Measurements from ENCODE around the gene MTHFD1L.
"Not testable (repeated sequence)": the region's sequence is repeated elsewhere in the genome, so short reads cannot be mapped to it uniquely, and the experiment has no call there.

Gene MTHFD1L

GRCh38 chr6:151070631-151071051, 205.1 kb downstream of the MTHFD1L start:
- Mint-ChIP-seq H3K36me3 (peaks cover 58% of the 10 kb centered on the region), H3K27ac (no peak overlapping the region), H3K4me1 (peaks cover 17% of the 10 kb centered on the region), H3K4me3 (no peak overlapping the region), H3K9me3 (no peaks in the 10 kb centered on the region), H3K27me3 (no peaks in the 10 kb centered on the region)
- ATAC-seq = no peak

- Mint-ChIP-seq H3K4me1 (peaks cover 17% of the 10 kb centered on the region), H3K4me3 (no peak overlapping the region), H3K9me3 (no peaks in the 10 kb centered on the region), H3K27ac (no peak overlapping the region), H3K36me3 (peaks cover 55% of the 10 kb centered on the region), H3K27me3 (no peaks in the 10 kb centered on the region)
- ATAC-seq = no peak
Measured at GRCh38 chr6:151071295-151071694, 205.8 kb downstream of the MTHFD1L start.

- Mint-ChIP-seq H3K27me3 (no peaks in the 10 kb centered on the region), H3K36me3 (peaks cover 58% of the 10 kb centered on the region), H3K4me3 (no peak overlapping the region), H3K4me1 (peaks cover 17% of the 10 kb centered on the region), H3K27ac (no peak overlapping the region), H3K9me3 (peaks cover 3% of the 10 kb centered on the region)
- no peak for ATAC-seq
Measured at GRCh38 chr6:151073146-151073545, 207.6 kb downstream of the MTHFD1L start.

DNA sequence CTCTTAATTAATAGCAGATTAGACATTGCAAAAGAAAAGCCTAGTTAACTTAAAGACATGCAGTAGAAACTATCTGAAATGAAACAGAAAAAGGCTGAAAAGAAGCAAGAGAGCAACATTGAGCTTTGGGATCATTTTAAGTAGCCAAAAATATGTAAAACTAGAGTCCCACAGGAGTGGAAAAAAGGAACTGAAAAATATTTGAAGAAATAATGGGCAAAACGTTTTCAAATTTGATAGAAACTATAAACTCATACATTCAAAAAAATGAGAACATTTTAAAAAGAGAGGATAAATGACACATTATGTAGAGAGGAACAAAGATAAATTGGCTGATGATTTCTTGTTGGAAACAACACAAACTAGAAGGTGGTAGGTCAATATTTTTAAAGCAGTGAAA, 208.2 kb downstream of the MTHFD1L start:
- ATAC-seq = no peak
- peaks cover 63% of the 10 kb centered on the region for H3K36me3 Mint-ChIP-seq
- no peak overlapping the region for H3K27ac Mint-ChIP-seq
- no peak overlapping the region for H3K4me3 Mint-ChIP-seq
- peaks cover 3% of the 10 kb centered on the region for H3K9me3 Mint-ChIP-seq
- H3K27me3 Mint-ChIP-seq = no peaks in the 10 kb centered on the region
- peaks cover 17% of the 10 kb centered on the region for H3K4me1 Mint-ChIP-seq

DNA sequence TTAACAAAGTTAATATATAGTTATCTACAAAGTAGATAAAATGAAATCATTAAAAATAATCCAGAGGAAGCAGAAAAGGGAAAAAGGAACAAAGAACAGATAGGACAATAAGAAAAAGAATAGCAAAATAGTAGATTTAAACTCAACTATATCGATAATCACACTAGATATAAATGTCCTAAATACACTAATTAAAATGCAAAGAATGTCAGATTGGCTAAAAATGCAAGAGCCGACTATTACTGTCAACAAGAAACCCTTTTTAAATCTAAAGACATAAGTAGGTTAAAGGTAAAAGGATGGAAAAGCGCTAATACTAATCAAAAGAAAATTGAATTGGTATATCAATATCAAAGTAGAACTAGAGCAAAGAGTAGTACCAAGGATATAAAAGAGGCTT, 209.5 kb downstream of the MTHFD1L start:
- Mint-ChIP-seq H3K4me3 (no peak overlapping the region), H3K27ac (no peak overlapping the region), H3K36me3 (peaks cover 57% of the 10 kb centered on the region), H3K4me1 (peaks cover 17% of the 10 kb centered on the region), H3K27me3 (no peaks in the 10 kb centered on the region), H3K9me3 (peaks cover 3% of the 10 kb centered on the region)
- no peak for ATAC-seq

GRCh38 chr6:151075527-151075926, 210.0 kb downstream of the MTHFD1L start:
- ATAC-seq = no peak
- H3K36me3 Mint-ChIP-seq = peaks cover 52% of the 10 kb centered on the region
- no peak overlapping the region for H3K4me3 Mint-ChIP-seq
- H3K4me1 Mint-ChIP-seq = peaks cover 17% of the 10 kb centered on the region
- H3K27me3 Mint-ChIP-seq = no peaks in the 10 kb centered on the region
- peaks cover 3% of the 10 kb centered on the region for H3K9me3 Mint-ChIP-seq
- H3K27ac Mint-ChIP-seq = no peak overlapping the region

DNA sequence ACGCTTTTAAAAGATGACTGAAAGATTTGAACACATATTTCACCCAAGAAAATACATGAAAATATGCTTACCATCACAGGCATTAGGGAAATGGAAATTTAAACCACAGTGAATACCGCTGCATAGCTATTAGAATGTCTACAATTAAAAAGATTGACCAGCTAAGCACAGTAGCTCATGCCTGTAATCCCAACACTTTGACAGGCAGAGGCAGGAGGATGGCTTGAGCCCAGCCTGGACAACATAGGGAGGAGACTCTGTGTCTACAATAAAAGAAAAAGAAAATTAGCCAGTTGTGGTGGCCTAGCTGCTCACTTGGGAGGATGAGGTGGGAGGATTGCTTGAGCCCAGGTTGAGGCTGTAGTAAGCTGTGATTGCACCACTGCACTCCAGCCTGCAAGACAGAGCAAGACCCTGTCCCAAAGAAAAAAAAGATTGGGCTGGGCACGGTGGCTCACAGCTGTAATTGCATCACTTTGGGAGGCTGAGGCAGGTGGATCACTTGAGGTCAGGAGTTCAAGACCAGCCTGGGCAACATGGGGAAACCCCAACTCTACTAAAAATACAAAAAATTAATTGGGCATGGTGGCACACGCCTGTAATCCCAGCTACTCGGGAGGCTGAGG, 210.5 kb downstream of the MTHFD1L start:
- Mint-ChIP-seq H3K27me3 (no peaks in the 10 kb centered on the region), H3K4me3 (no peak overlapping the region), H3K9me3 (peaks cover 3% of the 10 kb centered on the region), H3K4me1 (peaks cover 17% of the 10 kb centered on the region), H3K27ac (no peak overlapping the region), H3K36me3 (peaks cover 48% of the 10 kb centered on the region)
- no peak for ATAC-seq

GRCh38 chr6:151078655-151079054, 213.2 kb downstream of the MTHFD1L start:
- H3K27ac Mint-ChIP-seq = no peak overlapping the region
- peaks cover 3% of the 10 kb centered on the region for H3K9me3 Mint-ChIP-seq
- peaks cover 2% of the 10 kb centered on the region for H3K4me1 Mint-ChIP-seq
- ATAC-seq = no peak
- no peaks in the 10 kb centered on the region for H3K27me3 Mint-ChIP-seq
- H3K4me3 Mint-ChIP-seq = no peak overlapping the region
- peaks cover 31% of the 10 kb centered on the region for H3K36me3 Mint-ChIP-seq

DNA sequence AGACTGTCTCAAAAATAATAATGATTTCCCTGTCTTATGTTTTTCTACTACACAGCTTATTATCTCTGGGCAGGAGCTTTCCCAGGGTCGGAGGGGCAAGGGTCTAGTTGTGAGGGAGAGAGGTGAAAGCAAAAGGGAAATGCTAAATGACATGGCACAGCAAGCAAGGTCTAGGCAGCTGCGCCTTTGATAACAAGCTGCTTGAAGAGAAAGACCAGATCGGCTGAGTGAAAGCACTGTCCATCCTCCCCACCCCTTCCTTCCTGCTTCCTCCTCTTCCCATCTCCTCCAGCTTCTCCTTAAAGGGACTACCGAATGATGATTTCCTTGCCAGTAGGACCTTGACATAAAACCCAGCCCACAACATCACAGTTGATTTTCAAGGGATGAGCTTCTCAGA, 216.2 kb downstream of the MTHFD1L start:
- peaks cover 34% of the 10 kb centered on the region for H3K36me3 Mint-ChIP-seq
- H3K4me1 Mint-ChIP-seq = no peaks in the 10 kb centered on the region
- no peak overlapping the region for H3K4me3 Mint-ChIP-seq
- H3K27me3 Mint-ChIP-seq = no peaks in the 10 kb centered on the region
- H3K9me3 Mint-ChIP-seq = peaks cover 3% of the 10 kb centered on the region
- no peak for ATAC-seq
- no peak overlapping the region for H3K27ac Mint-ChIP-seq

- Mint-ChIP-seq H3K36me3 (peaks cover 31% of the 10 kb centered on the region), H3K27me3 (no peaks in the 10 kb centered on the region)
Measured at GRCh38 chr6:151082079-151082478, 216.6 kb downstream of the MTHFD1L start.

GRCh38 chr6:151084275-151084674, 218.8 kb downstream of the MTHFD1L start:
- H3K27ac Mint-ChIP-seq = no peak overlapping the region
- no peak overlapping the region for H3K4me3 Mint-ChIP-seq

More at GRCh38 chr6:151082079-151082478, 216.6 kb downstream of the MTHFD1L start:
- no peak overlapping the region for H3K4me3 Mint-ChIP-seq
- H3K9me3 Mint-ChIP-seq = peaks cover under 1% of the 10 kb centered on the region
- H3K4me1 Mint-ChIP-seq = no peaks in the 10 kb centered on the region
- no peak for ATAC-seq
- H3K27ac Mint-ChIP-seq = no peak overlapping the region

GRCh38 chr6:151087055-151087454, 221.6 kb downstream of the MTHFD1L start:
- not testable (repeated sequence) for H3K4me1 Mint-ChIP-seq, H3K27me3 Mint-ChIP-seq, H3K27ac Mint-ChIP-seq, ATAC-seq, H3K4me3 Mint-ChIP-seq, H3K9me3 Mint-ChIP-seq
- peaks cover 24% of the 10 kb centered on the region for H3K36me3 Mint-ChIP-seq

More at GRCh38 chr6:151084275-151084674, 218.8 kb downstream of the MTHFD1L start:
- no peaks in the 10 kb centered on the region for H3K9me3 Mint-ChIP-seq
- H3K27me3 Mint-ChIP-seq = no peaks in the 10 kb centered on the region
- H3K4me1 Mint-ChIP-seq = no peaks in the 10 kb centered on the region
- H3K36me3 Mint-ChIP-seq = peaks cover 14% of the 10 kb centered on the region
- no peak for ATAC-seq

DNA sequence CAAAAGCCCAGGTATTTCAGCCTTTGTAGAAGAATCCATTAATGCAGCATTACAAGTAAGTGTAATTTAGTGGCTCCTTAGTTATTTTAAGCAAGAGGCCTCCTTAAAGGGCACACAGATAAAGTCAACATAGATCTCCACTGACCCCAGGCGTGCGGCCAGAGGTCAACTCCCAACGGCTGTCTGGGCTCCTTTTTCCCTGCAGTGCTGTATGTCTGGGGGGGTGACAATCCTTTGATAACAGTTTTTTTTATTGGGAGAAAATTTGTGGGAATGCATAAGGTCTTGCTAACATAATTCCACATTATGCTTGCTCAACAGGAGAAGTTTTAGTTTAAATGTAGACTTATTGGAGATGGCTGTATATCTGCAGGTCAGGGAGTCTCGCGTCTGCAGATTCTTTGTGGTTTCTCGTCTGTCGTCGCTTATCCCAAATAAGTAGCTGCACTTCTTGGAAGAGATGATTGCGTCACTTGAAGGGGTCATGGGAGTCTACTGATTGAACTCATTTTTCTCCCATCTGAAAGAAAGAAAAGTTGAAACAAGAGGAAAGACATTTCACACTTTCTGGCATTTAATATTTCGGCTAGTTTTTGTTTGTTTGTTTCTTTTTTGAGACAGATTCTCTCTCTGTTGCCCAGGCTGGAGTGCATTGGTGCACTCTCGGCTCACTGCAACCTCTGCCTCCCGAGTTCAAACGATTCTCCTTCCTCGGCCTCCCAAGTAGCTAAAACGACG, 222.5 kb downstream of the MTHFD1L start:
- H3K9me3 Mint-ChIP-seq = no peaks in the 10 kb centered on the region
- no peak overlapping the region for H3K4me3 Mint-ChIP-seq
- H3K27ac Mint-ChIP-seq = no peak overlapping the region
- no peak for ATAC-seq
- H3K4me1 Mint-ChIP-seq = no peaks in the 10 kb centered on the region
- peaks cover 34% of the 10 kb centered on the region for H3K36me3 Mint-ChIP-seq
- no peaks in the 10 kb centered on the region for H3K27me3 Mint-ChIP-seq

GRCh38 chr6:151088599-151088935, 223.1 kb downstream of the MTHFD1L start:
- Mint-ChIP-seq H3K4me1 (no peaks in the 10 kb centered on the region), H3K4me3 (no peak overlapping the region), H3K36me3 (peaks cover 39% of the 10 kb centered on the region), H3K27me3 (no peaks in the 10 kb centered on the region), H3K27ac (no peak overlapping the region), H3K9me3 (no peaks in the 10 kb centered on the region)
- ATAC-seq = no peak

GRCh38 chr6:151088963-151089362, 223.5 kb downstream of the MTHFD1L start:
- no peak for ATAC-seq
- no peaks in the 10 kb centered on the region for H3K9me3 Mint-ChIP-seq
- no peak overlapping the region for H3K4me3 Mint-ChIP-seq
- H3K27me3 Mint-ChIP-seq = no peaks in the 10 kb centered on the region
- H3K4me1 Mint-ChIP-seq = no peaks in the 10 kb centered on the region
- H3K36me3 Mint-ChIP-seq = peaks cover 42% of the 10 kb centered on the region
- H3K27ac Mint-ChIP-seq = no peak overlapping the region

DNA sequence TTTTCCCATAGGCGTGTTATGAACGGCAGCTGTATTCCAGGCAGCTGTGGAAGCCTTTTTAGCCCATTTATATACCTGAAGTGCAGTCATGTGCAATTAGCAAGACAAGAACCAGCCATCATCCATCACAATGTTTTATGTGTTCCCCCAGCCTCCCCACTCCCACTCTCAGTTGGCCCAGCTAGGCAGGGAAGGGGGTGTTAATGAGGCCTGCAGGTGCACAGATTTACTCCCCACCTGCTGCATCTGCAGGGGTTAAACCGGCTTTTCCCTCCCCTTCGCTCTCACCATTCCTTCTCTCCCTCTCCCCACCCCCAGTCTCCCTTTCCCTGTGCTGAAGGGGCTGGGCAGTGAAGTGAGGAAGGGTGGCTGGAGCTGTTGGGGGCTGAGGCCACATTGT, 224.5 kb downstream of the MTHFD1L start:
- no peak overlapping the region for H3K4me3 Mint-ChIP-seq
- peaks cover 46% of the 10 kb centered on the region for H3K36me3 Mint-ChIP-seq
- no peaks in the 10 kb centered on the region for H3K9me3 Mint-ChIP-seq
- H3K27ac Mint-ChIP-seq = no peak overlapping the region
- H3K27me3 Mint-ChIP-seq = no peaks in the 10 kb centered on the region
- no peak for ATAC-seq
- no peaks in the 10 kb centered on the region for H3K4me1 Mint-ChIP-seq
